Endometrial microvascular endothelial cells (primary cell): ENCODE measurements around the gene LANCL3. TPM values are rescaled to one million over a fixed set of nuclear protein-coding genes. Genes with fewer than 3 reads are reported as not detected.
"Not testable (repeated sequence)": the region's sequence is repeated elsewhere in the genome, so short reads cannot be mapped to it uniquely, and the experiment has no call there.

Experiments used
- in situ Hi-C: cut with HindIII; loops from 2 replicates; pipeline ENCODE4 v1.10.0; 2017; ENCODE audit warnings: low sequenced_read_pairs, low pct_unique_long_range_greater_than_20kb; ENCODE audit errors: inconsistent ontology term
- total RNA-seq: library from RNA; depleted of rRNA; stranded (reverse); fragments of >200 nt; gene quantifications from one replicate; pipeline ENCODE4 v1.2.3, GENCODE V29; 2015; ENCODE audit errors: inconsistent ontology term

The LANCL3 gene
- 0.09 TPM for total RNA-seq

- in situ Hi-C loops, result not testable (repeated sequence)
Observed at GRCh38 chrX:37571426-37572107, at the start of gene LANCL3. Gene LANCL3, plus strand, starts transcription at chrX:37571661. Its CDS starts 210 bp downstream, at chrX:37571871.

GRCh38 chrX:37523673-37524072 lies 47.8 kb upstream of the LANCL3 start:
- in situ Hi-C loops, result not testable (repeated sequence)

- in situ Hi-C loops, result no loop called here
Observed at GRCh38 chrX:37541991-37542390, 29.5 kb upstream of the LANCL3 start.

GRCh38 chrX:37542791-37543190 lies 28.7 kb upstream of the LANCL3 start:
- in situ Hi-C loops, result no loop called here

- in situ Hi-C loops, result no loop called here
Observed at GRCh38 chrX:37543324-37543723, 28.1 kb upstream of the LANCL3 start.

- in situ Hi-C loops, result not testable (repeated sequence)
Observed at GRCh38 chrX:37544531-37544930, 26.9 kb upstream of the LANCL3 start.

- in situ Hi-C loops, result no loop called here
Observed at GRCh38 chrX:37545066-37545465, 26.4 kb upstream of the LANCL3 start.

- in situ Hi-C loops, result not testable (repeated sequence)
Observed at GRCh38 chrX:37549619-37550018, 21.8 kb upstream of the LANCL3 start.

- in situ Hi-C loops, result no loop called here
Observed at GRCh38 chrX:37553476-37553875, 18.0 kb upstream of the LANCL3 start.

- in situ Hi-C loops, result not testable (repeated sequence)
Observed at GRCh38 chrX:37565254-37565653, 6.2 kb upstream of the LANCL3 start.

GRCh38 chrX:37570349-37570748 lies 1.1 kb upstream of the LANCL3 start:
- in situ Hi-C loops, result not testable (repeated sequence)

GRCh38 chrX:37572108-37572587 lies 687 bp downstream of the LANCL3 start:
- in situ Hi-C loops, result not testable (repeated sequence)

- in situ Hi-C loops, result not testable (repeated sequence)
Observed at GRCh38 chrX:37573121-37573520, 1.7 kb downstream of the LANCL3 start.

- in situ Hi-C loops, result no loop called here
Observed at GRCh38 chrX:37578045-37578444, 6.6 kb downstream of the LANCL3 start.

- in situ Hi-C loops, result no loop called here
Observed at GRCh38 chrX:37580080-37580479, 8.6 kb downstream of the LANCL3 start.

- in situ Hi-C loops, result not testable (repeated sequence)
Observed at GRCh38 chrX:37587337-37587736, 15.9 kb downstream of the LANCL3 start.

GRCh38 chrX:37590047-37590446 lies 18.6 kb downstream of the LANCL3 start:
- in situ Hi-C loops, result no loop called here

GRCh38 chrX:37594755-37595382 lies 23.4 kb downstream of the LANCL3 start:
- in situ Hi-C loops, result no loop called here

GRCh38 chrX:37599729-37600128 lies 28.3 kb downstream of the LANCL3 start:
- in situ Hi-C loops, result no loop called here

- in situ Hi-C loops, result no loop called here
Observed at GRCh38 chrX:37603938-37604409, 32.5 kb downstream of the LANCL3 start.
